D721Med (cell line): ENCODE measurements around the gene MKRN2.

ENCODE experiments used
- DNase-seq: peaks from one replicate; pipeline ENCODE4 v3.0.0; 2011; ENCODE audit warnings: low spot score; ENCODE audit not compliant: insufficient read length
- FAIRE-seq: peaks from 2 replicates; lab custom pipeline; 2011; peaks lifted over from hg19 to GRCh38; lab: Jason Lieb, UNC
- TF ChIP-seq, protein P1 (sequence below): IDR thresholded peaks from 2 replicates; pipeline ENCODE4 v1.5.1; 2012; ENCODE audit warnings: mild to moderate bottlenecking, control low read depth; ENCODE audit not compliant: insufficient read depth; ENCODE audit errors: missing control alignments

MKRN2 gene

DNA sequence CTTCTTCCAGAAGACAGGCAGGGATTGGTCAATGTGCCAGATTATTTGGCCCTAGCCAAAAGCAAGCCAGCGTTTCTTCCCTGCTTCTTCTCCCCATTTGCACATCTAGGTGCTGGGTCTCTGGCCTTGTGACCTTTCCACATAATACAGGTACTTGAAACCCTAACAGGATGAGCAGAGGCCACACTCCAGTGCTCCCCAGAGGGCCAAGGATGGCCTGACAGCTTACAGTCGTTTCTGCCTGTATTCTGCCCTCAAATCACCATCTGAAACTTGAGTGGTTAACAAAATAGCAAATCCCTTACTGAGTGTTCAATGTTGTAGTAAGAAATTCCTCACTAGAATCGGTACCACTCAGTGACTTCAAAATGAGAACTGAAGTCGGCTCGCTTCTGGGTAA lies 29.1 kb downstream of the MKRN2 start:
- FAIRE-seq (no peak), DNase-seq (no peak)
- TF ChIP-seq, protein P1, sequence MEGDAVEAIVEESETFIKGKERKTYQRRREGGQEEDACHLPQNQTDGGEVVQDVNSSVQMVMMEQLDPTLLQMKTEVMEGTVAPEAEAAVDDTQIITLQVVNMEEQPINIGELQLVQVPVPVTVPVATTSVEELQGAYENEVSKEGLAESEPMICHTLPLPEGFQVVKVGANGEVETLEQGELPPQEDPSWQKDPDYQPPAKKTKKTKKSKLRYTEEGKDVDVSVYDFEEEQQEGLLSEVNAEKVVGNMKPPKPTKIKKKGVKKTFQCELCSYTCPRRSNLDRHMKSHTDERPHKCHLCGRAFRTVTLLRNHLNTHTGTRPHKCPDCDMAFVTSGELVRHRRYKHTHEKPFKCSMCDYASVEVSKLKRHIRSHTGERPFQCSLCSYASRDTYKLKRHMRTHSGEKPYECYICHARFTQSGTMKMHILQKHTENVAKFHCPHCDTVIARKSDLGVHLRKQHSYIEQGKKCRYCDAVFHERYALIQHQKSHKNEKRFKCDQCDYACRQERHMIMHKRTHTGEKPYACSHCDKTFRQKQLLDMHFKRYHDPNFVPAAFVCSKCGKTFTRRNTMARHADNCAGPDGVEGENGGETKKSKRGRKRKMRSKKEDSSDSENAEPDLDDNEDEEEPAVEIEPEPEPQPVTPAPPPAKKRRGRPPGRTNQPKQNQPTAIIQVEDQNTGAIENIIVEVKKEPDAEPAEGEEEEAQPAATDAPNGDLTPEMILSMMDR = no peak

DNA sequence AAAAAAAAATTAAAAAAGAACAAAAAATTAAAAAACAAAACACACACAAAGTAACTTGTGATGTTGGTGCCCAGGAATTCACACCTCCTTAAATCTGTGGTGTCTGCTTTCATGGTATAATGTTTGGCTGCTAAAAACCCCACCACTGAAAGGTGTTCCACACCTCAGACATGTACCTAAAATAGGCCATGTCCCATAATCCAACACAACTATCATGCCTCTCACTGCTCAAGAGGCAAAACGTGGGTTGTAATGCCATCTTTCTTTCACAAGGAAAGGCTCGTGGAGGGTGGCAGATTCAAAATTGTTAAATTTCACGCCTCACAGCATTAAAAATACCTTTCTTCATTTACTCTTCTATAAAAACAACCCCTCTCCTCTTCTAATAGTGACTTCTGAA lies 29.5 kb downstream of the MKRN2 start:
- FAIRE-seq (no peak), DNase-seq (no peak)
- TF ChIP-seq, protein P1 = no peak

DNA sequence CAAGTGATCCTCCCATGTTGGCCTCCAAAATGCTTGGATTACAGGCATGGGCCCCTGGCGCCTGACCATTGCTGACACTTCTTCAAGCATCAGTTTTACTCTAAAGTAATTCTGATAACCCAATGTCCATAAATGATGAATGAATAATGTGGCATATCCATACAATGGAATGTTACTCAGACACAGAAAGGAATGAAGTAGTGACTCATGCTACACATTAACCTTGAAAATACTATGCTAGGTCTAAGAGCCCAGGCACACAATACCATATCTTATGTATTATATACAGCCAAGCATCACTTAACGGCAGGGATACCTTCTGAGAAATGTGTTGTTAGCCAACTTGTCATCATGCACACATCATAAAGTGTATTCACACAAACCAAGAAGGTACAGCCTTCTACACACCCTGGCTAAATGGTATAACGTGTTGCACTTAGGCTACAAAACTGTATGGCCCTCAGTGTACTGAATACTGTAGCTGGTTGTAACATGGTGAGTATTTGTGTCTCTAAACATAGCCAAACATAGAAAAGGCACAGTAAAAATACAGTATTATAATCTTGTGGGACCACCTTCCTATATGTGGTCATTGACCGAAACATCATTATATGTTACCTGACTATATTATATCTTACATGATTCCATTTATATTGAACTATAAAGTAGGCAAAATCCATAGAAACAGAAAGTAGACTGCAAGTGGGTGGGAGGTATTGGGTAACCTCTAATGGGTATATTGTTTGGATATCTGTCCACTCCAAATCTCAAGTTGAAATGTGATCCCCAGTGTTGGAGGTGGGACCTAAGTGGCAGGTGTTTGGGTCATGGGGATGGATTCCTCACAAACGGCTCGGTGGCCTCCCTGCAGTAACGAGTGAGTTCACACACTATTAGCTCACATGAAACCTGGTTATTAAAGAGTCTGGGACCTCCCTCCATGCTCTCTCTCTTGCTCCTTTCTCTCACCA lies 31.4 kb downstream of the MKRN2 start:
- FAIRE-seq = no peak

DNA sequence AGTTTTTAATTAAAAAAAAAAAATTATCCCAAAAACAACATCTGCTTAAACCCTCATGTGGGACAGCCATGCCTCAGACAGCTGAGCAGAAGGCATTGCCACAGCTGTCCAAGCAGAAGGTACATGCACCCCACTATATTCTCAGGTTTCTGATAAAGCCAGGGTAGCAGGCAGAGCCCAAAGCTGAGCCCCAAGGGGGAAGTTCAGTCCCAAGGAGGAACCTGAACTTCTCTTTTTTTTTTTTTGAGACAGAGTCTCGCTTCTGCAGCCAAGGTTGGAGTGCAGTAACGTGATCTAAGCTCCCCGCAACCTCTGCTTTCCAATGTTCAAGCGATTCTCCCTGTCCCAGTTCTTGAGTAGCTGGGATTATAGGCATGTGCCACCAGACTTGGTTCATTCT lies 33.2 kb downstream of the MKRN2 start:
- FAIRE-seq = no peak
- TF ChIP-seq, protein P1 = no peak
- DNase-seq = no peak

More for the DNA sequence above, 31.4 kb downstream of the MKRN2 start:
- no peak for DNase-seq
- TF ChIP-seq, protein P1 = no peak

DNA sequence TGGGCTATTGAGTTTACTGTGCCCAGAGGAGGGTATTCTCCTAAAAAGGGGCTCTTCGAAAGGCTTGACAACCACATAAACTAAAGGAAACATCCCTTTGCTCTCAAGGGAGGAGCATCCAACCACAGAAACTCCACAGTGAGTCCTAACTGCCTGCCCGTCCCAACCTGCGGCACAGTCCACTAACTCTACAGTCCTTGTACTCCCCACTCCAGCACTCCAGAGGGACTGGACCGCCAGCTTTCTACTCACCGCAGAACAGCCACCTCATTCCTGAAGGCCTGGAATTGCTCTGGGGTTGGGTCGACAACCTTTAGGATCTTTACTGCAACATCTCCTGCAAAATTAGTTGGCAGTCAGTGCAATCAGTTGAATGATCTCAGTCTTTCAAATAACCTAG lies 34.6 kb downstream of the MKRN2 start:
- DNase-seq (no peak), FAIRE-seq (no peak)
- TF ChIP-seq, protein P1 = no peak

DNA sequence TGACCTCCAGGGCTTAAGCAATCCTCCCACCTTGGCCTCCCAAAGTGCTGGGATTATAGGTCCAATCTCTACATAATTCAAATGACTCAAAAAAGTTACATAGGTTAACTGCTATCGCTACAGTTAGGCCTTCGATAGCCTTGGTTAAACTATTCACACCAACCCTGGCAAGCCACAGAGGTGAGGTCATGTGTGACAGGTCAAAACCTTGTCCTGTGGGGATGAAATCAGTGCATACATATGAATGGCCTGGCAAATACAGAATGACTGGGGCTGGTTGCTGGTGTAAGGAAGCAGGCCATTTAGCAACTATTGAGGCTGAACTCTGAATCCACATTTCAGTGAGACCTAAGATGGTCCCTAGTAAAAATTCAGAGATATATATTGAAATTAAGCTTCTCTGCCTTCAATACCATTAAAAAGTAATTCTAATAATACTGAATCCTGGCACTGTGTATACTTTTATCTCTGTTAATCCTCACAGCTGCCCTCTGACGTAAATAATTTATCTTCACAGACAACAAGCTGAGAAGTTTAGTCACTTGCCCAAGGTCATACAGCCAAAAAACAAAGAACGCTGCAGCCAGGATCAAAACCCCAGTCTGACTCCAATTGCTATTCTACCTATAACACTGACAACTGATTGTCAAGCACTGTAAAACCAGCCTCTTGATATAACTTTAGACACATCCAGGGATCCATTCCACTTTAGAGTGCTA lies 35.3 kb downstream of the MKRN2 start:
- TF ChIP-seq, protein P1 = no peak
- DNase-seq (no peak), FAIRE-seq (no peak)

DNA sequence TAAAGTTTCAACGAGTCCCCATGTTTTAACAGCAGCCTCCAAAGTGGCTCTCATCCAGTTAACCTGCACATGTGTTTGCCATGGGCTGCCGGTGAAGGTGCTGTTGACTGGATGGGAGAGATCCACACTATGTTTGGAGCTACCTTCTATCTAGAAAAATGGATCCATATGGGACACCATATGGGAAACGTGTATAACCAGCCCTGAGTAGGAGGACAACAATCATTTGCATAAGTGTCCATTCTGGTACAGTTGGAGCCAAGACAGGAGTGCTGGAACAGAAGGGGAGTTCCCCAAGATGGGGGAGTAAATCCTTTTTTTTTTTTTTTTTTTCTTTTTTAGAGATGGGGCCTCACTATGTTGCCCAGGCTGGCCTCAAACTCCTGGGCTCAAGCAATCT lies 36.6 kb downstream of the MKRN2 start:
- TF ChIP-seq, protein P1 = no peak
- DNase-seq = no peak
- FAIRE-seq = no peak
